ENCODE measurements around the gene TNFSF12. TPM values are rescaled to one million over a fixed set of nuclear protein-coding genes. Genes with fewer than 3 reads are reported as not detected.

TNFSF12 gene
- total RNA-seq, 2 donors from 2014 or later, result 54.6 to 98.3 TPM

DNA sequence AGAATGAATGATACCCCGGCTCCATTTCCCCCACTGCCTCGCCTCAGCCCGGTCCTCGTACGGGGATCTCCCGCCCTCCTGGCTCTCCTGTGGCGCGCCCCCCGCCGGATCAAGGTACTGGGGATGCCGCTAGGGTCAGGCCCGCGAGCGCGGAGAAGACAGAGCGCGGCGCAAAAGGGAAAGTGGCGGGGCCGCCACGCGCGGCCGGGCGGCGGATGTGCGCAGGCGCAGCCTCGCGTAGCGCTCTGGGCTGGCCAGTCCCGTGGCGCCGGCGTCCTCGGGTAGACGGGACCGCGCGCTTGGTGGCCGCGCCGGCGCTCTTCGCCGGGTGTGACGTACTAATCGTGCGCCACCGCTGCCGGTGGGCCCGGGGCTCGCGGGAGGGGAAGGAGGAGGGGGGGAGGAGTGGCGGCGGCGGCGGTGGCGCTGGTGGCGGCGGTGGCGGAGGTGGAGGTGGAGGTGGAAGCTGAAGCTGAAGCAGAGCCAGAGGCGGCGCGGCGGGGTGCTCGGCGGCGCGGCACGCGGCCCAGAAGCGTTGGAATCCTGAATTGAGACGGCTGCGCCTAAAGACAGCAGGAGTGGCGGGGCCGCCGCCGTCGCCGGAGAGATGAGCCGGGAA is 12.8 kb downstream of the TNFSF12 start, which contains the start of gene SENP3:
Gene SENP3 (plus strand): TSS at position 331 of the 619 bp plus-strand sequence. CDS start 1,158 bp downstream, outside the sequence.
- Histone ChIP-seq H3K27ac (peak within 1 kb of the TSS; percentile 91 to 93), H3K36me3 (peaks cover 16% of the 10 kb centered on the region), H3K27me3 (replicated peaks; ENCODE audit: insufficient read depth) (no peaks in the 10 kb centered on the region), H3K4me1 (ENCODE audit: control insufficient read depth in 1 of 2, low read depth in 2 of 2) (peaks cover 36 to 61% of the 10 kb centered on the region in 2 donors), H3K4me3 (peak within 1 kb of the TSS; percentile 97), H3K9me3 (no peaks in the 10 kb centered on the region)
- ATAC-seq (ENCODE audit: insufficient number of reproducible peaks, low FRiP score, low read depth) (peak; percentile 57), DNase-seq (ENCODE audit: low spot score) (no peak)
- TF ChIP-seq, protein P1, sequence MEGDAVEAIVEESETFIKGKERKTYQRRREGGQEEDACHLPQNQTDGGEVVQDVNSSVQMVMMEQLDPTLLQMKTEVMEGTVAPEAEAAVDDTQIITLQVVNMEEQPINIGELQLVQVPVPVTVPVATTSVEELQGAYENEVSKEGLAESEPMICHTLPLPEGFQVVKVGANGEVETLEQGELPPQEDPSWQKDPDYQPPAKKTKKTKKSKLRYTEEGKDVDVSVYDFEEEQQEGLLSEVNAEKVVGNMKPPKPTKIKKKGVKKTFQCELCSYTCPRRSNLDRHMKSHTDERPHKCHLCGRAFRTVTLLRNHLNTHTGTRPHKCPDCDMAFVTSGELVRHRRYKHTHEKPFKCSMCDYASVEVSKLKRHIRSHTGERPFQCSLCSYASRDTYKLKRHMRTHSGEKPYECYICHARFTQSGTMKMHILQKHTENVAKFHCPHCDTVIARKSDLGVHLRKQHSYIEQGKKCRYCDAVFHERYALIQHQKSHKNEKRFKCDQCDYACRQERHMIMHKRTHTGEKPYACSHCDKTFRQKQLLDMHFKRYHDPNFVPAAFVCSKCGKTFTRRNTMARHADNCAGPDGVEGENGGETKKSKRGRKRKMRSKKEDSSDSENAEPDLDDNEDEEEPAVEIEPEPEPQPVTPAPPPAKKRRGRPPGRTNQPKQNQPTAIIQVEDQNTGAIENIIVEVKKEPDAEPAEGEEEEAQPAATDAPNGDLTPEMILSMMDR (IDR thresholded peaks at IDR 0.05), result no peak

DNA sequence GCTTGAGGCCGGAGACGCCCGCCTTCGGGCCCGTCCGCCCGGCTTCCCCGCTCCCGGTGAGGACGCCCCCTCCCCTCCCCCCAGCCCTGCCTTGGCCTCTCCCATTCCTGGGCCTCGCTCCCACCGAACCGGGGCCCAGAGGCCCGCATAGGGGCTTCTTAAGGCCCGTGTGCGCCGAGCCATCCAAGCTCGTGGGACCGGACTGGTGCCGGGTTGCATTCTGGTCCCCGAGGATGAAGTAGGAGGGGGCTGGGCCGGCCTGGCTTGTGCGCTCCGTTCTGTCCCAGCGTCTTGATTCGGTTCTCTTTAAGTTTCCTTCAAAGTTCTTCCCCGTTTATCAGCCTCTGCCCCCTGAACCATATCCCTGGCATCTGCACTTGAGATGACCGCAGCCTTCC is 13.3 kb downstream of the TNFSF12 start:
- ATAC-seq (ENCODE audit: insufficient number of reproducible peaks, low FRiP score, low read depth), result no peak
- Histone ChIP-seq H3K27ac (peak overlapping the region; percentile 91 to 93), H3K9me3 (no peaks in the 10 kb centered on the region), H3K27me3 (replicated peaks; ENCODE audit: insufficient read depth) (no peaks in the 10 kb centered on the region), H3K4me3 (peak overlapping the region; percentile 97), H3K4me1 (ENCODE audit: control insufficient read depth in 1 of 2, low read depth in 2 of 2) (peaks cover 36 to 59% of the 10 kb centered on the region in 2 donors), H3K36me3 (peaks cover 20% of the 10 kb centered on the region)
- TF ChIP-seq, protein P1 (IDR thresholded peaks at IDR 0.05), result no peak
- no peak for DNase-seq (ENCODE audit: low spot score)

DNA sequence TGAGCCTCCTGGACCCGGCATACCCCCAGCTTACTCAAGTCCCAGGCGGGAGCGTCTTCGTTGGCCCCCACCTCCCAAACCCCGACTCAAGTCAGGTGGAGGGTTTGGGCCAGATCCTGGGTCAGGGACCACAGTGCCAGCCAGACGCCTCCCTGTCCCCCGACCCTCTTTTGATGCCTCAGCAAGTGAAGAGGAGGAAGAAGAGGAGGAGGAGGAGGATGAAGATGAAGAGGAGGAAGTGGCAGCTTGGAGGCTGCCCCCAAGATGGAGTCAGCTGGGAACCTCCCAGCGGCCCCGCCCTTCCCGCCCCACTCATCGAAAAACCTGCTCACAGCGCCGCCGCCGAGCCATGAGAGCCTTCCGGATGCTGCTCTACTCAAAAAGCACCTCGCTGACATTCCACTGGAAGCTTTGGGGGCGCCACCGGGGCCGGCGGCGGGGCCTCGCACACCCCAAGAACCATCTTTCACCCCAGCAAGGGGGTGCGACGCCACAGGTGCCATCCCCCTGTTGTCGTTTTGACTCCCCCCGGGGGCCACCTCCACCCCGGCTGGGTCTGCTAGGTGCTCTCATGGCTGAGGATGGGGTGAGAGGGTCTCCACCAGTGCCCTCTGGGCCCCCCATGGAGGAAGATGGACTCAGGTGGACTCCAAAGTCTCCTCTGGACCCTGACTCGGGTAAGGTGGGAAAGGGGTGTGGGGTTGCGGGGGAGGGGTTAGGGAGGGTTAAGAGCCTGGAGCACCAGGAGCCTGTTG is 14.4 kb downstream of the TNFSF12 start:
- Histone ChIP-seq H3K4me3 (peak overlapping the region; percentile 97), H3K9me3 (no peaks in the 10 kb centered on the region), H3K36me3 (peaks cover 25% of the 10 kb centered on the region), H3K27me3 (replicated peaks; ENCODE audit: insufficient read depth) (no peaks in the 10 kb centered on the region), H3K4me1 (ENCODE audit: control insufficient read depth in 1 of 2, low read depth in 2 of 2) (peaks cover 28 to 48% of the 10 kb centered on the region in 2 donors), H3K27ac (no peak overlapping the region)
- TF ChIP-seq, protein P1 (IDR thresholded peaks at IDR 0.05), result no peak
- DNase-seq (ENCODE audit: low spot score), result no peak
- ATAC-seq (ENCODE audit: insufficient number of reproducible peaks, low FRiP score, low read depth), result no peak

DNA sequence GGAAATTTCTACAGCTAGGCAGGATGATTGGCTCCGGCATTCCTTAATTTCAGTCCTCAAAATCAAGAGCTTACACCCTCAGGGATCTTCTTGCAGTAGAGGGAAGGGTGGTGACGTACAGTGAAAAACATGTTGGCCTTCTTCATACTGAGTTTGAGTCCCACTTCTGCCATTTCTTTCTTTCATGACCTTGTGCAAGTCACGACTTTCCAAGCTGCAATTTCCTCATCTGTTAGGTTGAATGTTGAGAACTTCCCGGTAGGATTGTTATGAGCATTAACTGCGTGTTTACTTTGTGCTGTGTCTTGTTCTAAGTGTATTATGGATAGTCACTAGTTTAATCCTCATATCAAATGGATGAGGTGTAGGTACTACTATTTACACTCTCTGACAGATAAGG is 20.7 kb downstream of the TNFSF12 start:
- Histone ChIP-seq H3K36me3 (peaks cover 45% of the 10 kb centered on the region), H3K9me3 (no peaks in the 10 kb centered on the region), H3K4me3 (no peak overlapping the region), H3K27me3 (replicated peaks; ENCODE audit: insufficient read depth) (no peaks in the 10 kb centered on the region), H3K27ac (no peak overlapping the region), H3K4me1 (ENCODE audit: control insufficient read depth in 1 of 2, low read depth in 2 of 2) (peaks cover 7% of the 10 kb centered on the region in 2 donors)
- TF ChIP-seq, protein P1 (IDR thresholded peaks at IDR 0.05), result no peak
- DNase-seq (ENCODE audit: low spot score) (no peak), ATAC-seq (ENCODE audit: insufficient number of reproducible peaks, low FRiP score, low read depth) (no peak)

DNA sequence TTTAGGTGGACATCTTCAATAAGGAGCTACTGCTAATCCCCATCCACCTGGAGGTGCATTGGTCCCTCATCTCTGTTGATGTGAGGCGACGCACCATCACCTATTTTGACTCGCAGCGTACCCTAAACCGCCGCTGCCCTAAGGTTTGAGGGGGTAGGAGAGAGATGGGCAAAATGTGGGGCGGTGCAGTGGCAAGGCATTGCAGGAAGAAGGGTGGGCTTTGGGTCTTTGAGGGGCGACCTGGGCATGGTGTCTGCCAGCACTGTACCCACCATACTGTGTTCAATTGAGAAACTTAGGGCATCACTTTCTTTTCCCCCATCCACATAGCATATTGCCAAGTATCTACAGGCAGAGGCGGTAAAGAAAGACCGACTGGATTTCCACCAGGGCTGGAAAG is 21.5 kb downstream of the TNFSF12 start:
- Histone ChIP-seq H3K36me3 (peaks cover 47% of the 10 kb centered on the region), H3K9me3 (no peaks in the 10 kb centered on the region), H3K27me3 (replicated peaks; ENCODE audit: insufficient read depth) (no peaks in the 10 kb centered on the region), H3K4me3 (no peak overlapping the region), H3K4me1 (ENCODE audit: control insufficient read depth in 1 of 2, low read depth in 2 of 2) (peaks cover 15% of the 10 kb centered on the region in 2 donors), H3K27ac (no peak overlapping the region)
- TF ChIP-seq, protein P1 (IDR thresholded peaks at IDR 0.05), result no peak
- ATAC-seq (ENCODE audit: insufficient number of reproducible peaks, low FRiP score, low read depth) (no peak), DNase-seq (ENCODE audit: low spot score) (no peak)
